ENCODE data around the gene NEU4.

The NEU4 gene

DNA sequence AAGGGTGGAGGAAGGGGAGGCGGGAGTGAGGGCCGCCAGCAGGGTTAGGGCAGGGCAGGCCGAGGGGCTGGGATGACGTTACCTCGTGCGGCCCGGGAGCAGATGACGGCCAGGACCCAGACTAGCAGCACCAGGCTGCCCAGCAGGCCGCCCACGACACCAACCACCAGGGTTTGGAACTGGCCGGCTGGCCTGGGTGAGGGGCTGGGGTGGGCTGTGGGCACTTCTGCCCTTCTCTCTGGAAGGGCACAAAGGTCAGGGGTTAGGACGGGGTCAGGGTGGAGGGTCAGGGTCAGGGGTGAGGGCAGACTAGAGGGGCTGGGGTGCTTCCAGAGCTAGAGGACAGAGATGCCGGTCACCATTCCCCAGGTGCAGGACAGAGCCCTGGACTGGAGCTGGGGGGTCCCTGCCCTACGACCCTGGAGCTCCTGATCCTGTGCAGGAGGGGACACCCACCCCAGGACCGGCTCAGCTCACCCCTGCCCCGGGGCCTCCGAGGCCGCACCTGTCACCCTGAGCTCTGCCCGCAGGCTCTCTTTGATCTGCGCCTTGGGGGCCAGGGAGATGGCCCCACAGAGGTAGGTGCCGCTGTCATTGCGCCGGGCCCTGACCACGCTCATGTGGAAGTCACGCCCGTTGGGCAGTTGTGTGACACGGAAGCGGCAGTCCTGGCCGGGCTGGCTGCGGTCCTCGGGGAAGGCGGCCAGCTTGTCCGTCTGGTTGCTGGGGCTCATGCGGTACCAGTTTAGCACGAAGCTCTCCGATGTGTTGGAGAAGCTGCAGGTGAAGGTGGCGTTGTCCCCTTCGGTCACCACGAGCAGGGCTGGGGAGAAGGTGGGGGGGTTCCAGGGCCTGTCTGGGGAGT is 43.4 kb downstream of the NEU4 start:
- no peak overlapping the region for H3K4me3 ChIP-seq (ENCODE audit: low read length)
- H3K9me3 ChIP-seq (ENCODE audit: control insufficient read depth, low read length) = no peaks in the 10 kb centered on the region
- no peaks in the 10 kb centered on the region for H3K27me3 ChIP-seq (ENCODE audit: control insufficient read depth, insufficient read depth, low read length)
- no peaks in the 10 kb centered on the region for H3K4me1 ChIP-seq (ENCODE audit: control insufficient read depth, insufficient read depth, low read length)
- no peaks in the 10 kb centered on the region for H3K36me3 ChIP-seq (ENCODE audit: control insufficient read depth, insufficient read depth, low read length)
- no peak overlapping the region for H3K9ac ChIP-seq (ENCODE audit: low read length)

DNA sequence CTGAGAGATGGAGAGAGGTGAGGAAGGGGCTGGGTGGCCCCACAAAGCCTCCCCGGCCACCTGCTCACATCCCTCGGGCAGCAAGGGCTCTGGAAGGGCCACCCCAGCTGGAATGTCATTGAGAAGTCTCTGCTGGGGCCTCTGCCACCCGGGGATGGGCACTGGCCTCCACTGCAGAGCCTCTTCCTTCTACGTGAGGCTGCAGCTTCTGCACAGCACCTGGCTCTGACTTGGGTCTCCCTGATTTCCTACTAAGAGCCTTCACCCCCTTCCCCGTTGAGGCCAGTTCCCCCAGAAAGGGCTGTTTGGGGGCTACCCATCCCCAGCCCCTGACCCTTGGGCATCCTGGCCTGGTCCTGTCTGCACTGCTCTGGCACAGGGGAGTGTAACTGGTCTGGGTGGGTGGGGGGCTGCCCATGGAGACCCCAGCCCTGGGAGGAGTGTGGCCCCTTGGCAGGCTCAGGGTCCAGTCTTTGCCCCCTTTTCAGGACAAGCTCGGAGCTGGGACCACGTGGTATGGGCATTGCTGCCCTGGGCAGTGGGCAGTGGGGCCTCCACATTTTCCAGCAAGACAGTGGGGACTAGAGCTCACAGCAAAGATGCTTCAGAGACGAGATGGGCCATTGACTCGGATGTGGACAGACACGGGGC is 44.1 kb downstream of the NEU4 start:
- Histone ChIP-seq H3K27me3 (ENCODE audit: control insufficient read depth, insufficient read depth, low read length) (no peaks in the 10 kb centered on the region), H3K9me3 (ENCODE audit: control insufficient read depth, low read length) (no peaks in the 10 kb centered on the region)

DNA sequence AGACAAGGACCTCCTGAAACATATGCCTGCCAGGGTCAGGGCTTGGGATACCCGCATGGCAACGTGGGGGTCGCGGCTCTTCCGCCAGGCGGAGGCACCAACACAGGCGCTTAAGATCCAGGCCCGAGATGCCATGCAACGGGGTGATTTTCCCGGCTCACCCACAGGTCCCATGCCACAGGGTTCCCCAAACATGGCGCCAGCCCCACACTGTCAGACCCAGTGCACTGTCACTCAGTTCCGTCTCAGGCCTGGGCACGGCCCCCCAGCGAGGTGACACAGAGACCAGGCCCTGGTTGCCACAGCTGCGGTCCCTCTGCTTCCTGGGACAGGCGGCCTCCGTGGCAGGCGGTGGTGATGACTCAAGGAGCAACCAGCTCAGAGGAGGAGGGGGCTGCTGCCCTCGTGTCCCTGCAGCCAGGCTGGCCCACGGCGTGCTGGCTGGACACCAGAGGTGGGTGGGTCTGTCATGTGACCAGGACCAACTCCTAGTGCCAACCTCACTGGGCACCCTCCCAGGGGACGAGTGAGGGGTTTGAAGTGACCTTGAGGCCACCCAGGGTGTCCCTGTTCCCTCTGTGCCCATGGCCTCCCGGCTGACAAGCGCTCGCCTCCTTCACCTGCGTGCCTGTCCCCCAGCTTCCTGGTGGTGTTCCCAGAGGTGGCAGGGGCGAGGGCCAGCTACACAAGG is 44.8 kb downstream of the NEU4 start:
- H3K4me1 ChIP-seq (ENCODE audit: control insufficient read depth, insufficient read depth, low read length) = no peaks in the 10 kb centered on the region
- H3K36me3 ChIP-seq (ENCODE audit: control insufficient read depth, insufficient read depth, low read length) = no peaks in the 10 kb centered on the region
- no peak overlapping the region for H3K9ac ChIP-seq (ENCODE audit: low read length)
- H3K9me3 ChIP-seq (ENCODE audit: control insufficient read depth, low read length) = no peaks in the 10 kb centered on the region
- no peak overlapping the region for H3K4me3 ChIP-seq (ENCODE audit: low read length)
- no peaks in the 10 kb centered on the region for H3K27me3 ChIP-seq (ENCODE audit: control insufficient read depth, insufficient read depth, low read length)

More for the DNA sequence above, 44.1 kb downstream of the NEU4 start:
- H3K9ac ChIP-seq (ENCODE audit: low read length) = no peak overlapping the region
- H3K4me1 ChIP-seq (ENCODE audit: control insufficient read depth, insufficient read depth, low read length) = no peaks in the 10 kb centered on the region
- no peaks in the 10 kb centered on the region for H3K36me3 ChIP-seq (ENCODE audit: control insufficient read depth, insufficient read depth, low read length)
- no peak overlapping the region for H3K4me3 ChIP-seq (ENCODE audit: low read length)

DNA sequence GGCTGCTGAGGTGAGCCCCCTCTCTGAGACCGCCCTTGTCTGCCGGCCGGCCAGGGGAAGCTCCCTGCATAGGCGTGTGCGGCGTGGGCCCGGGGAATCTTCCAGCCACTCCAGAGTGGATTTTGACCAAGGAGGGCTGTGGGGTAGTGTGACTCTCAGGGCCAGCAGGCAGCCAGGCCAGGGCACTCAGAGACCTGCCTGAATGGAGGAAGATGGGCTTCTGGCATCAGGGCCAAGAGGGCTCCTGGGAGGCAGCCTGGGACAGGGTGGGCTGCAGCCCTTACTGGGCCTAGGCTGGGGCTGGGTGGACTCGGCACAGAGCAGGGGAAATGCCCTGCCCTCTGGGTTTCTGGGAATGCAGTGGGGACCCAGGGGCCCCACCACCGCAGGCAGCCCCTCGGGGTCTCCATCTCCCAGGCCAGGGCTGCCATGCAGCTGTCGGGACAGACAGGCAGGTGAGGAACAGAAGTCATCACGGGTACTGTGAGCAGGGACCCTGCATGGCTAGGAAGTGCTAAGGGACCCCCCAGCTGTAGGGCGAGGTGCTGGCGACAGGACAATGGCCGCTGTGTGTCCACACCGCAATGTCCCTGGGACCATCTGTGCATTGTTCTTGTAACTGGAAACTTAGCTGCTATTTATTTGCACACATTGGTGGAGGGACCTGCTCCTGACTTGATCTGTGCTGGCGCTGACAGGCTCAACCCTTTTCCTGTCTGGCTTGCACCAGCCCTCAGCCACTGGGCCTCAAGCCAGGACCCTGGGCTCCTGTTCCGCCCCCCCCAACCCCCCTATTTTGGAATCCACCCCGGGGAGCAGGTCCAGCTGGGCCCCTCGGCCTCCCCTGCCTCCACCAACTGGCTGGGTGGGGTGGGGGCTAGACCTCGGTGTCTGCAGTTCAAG is 45.6 kb downstream of the NEU4 start:
- H3K9ac ChIP-seq (ENCODE audit: low read length) = no peak overlapping the region
- H3K27me3 ChIP-seq (ENCODE audit: control insufficient read depth, insufficient read depth, low read length) = peaks cover 4% of the 10 kb centered on the region
- H3K4me3 ChIP-seq (ENCODE audit: low read length) = no peak overlapping the region
- H3K4me1 ChIP-seq (ENCODE audit: control insufficient read depth, insufficient read depth, low read length) = peaks cover 6% of the 10 kb centered on the region
- H3K9me3 ChIP-seq (ENCODE audit: control insufficient read depth, low read length) = no peaks in the 10 kb centered on the region
- no peaks in the 10 kb centered on the region for H3K36me3 ChIP-seq (ENCODE audit: control insufficient read depth, insufficient read depth, low read length)

DNA sequence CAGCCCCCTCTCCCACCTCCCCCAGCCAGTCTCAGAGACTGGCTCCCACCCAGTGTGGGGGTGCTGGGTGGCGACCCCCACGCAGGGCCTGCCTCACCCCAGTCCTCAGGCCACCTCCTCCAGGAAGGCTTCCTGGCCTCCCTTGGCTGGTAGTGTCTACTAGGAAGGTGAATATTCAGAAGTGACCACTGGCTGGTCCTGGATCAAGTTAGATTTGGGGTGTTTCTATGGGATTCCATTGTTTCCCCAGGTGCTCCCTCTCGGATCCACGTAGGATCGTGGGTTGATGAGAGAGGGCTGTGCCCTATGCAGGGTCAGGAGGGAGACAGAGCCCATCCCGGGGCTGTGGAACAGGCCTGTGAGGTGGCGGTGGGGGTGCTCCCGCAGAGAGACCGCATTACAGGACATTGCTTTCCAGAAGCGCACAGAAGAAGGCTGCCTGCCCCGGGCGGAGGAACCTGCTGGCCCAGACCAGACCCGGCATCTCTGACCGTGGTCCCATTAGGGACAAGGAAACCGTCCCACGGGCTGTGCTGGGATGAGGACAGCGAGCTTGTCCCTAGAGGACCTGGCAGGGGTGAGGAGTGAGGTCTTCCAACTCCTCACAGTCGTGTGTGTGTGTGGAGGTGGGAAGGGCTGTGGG is 46.4 kb downstream of the NEU4 start:
- H3K36me3 ChIP-seq (ENCODE audit: control insufficient read depth, insufficient read depth, low read length) = no peaks in the 10 kb centered on the region
- H3K9ac ChIP-seq (ENCODE audit: low read length) = no peak overlapping the region
- H3K27me3 ChIP-seq (ENCODE audit: control insufficient read depth, insufficient read depth, low read length) = peaks cover 6% of the 10 kb centered on the region
- H3K4me1 ChIP-seq (ENCODE audit: control insufficient read depth, insufficient read depth, low read length) = peaks cover 11% of the 10 kb centered on the region
- no peaks in the 10 kb centered on the region for H3K9me3 ChIP-seq (ENCODE audit: control insufficient read depth, low read length)
- no peak overlapping the region for H3K4me3 ChIP-seq (ENCODE audit: low read length)

DNA sequence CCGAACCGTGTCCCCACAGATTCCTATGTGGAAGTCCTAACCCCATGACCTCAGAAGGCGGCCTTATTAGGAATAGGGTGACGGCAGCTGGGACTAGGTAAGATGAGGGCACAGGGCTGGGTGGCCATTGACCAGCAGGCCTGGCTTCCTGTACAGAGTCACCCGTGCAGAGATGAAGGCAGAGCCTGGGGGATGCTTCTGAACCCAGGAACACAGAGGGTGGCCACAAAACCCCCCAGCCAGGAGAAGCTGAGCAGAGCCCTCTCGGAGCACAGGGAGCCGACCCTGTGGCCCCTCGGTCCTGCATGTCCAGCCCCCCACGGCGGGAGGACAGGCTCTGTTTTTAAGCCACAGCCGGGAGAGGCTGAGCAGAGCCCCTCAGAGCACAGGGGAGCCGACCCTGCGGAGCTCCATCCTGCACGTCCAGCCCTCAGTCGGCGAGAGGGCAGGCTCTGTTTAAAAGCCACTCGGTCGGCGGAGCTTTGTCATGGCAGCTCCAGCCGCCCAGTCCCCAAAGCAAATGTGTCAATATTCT is 47.0 kb downstream of the NEU4 start:
- Histone ChIP-seq H3K9me3 (ENCODE audit: control insufficient read depth, low read length) (no peaks in the 10 kb centered on the region), H3K4me1 (ENCODE audit: control insufficient read depth, insufficient read depth, low read length) (peaks cover 15% of the 10 kb centered on the region), H3K27me3 (ENCODE audit: control insufficient read depth, insufficient read depth, low read length) (peaks cover 9% of the 10 kb centered on the region), H3K36me3 (ENCODE audit: control insufficient read depth, insufficient read depth, low read length) (no peaks in the 10 kb centered on the region), H3K9ac (ENCODE audit: low read length) (no peak overlapping the region), H3K4me3 (ENCODE audit: low read length) (no peak overlapping the region)

DNA sequence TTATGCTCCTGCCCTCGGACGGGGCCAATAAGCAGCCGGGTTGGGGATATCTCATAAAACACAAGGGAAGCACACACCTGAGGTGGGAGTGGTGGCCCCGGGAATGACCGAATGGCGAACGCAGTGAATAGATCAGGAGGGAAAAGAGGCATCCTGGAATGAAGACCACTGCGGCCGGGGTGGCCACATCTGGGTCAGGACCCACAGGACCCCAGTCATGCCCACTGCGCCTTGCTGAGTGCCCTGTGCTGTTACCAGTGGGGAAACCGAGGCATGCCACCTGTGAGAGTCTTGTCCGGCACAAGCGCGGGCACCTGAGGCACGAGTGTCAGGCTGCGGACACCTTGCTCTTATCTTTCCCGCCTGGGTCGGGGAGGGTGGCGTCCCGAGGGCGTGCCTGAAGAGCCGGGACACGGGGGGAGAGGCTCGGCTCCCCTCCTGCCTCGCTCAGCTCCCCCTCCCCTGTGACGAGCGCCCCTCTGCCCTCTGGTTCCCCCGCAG is 48.1 kb downstream of the NEU4 start:
- Histone ChIP-seq H3K4me1 (ENCODE audit: control insufficient read depth, insufficient read depth, low read length) (peaks cover 15% of the 10 kb centered on the region), H3K36me3 (ENCODE audit: control insufficient read depth, insufficient read depth, low read length) (no peaks in the 10 kb centered on the region), H3K9me3 (ENCODE audit: control insufficient read depth, low read length) (no peaks in the 10 kb centered on the region), H3K9ac (ENCODE audit: low read length) (no peak overlapping the region), H3K27me3 (ENCODE audit: control insufficient read depth, insufficient read depth, low read length) (peaks cover 13% of the 10 kb centered on the region), H3K4me3 (ENCODE audit: low read length) (no peak overlapping the region)

DNA sequence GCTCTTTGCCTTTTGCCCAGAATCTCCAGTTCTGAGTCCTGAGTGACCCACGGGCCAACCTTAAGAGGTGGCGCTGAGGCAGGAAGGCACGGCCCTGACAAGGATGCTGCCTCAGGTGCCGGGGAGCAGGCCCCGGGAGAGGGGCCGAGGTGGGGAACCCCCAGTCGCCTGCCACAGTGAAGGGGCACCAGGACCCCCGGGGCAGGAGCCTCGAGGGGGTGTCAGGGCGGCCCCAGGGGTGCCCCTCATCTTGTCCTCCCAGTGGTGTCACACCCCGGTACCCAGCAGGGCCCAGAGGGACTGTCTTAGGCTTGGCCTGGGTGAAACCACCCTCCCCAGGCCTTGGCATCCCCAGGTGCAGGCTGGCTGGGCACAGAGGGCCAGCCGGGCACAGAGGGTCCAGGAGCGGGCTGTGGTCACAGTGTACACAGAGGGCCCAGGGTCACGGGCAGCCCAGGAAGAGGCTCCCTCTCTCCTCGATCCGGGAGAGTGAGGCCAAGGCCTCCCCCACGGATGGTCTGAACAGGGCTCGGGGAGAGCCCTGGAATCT is 48.7 kb downstream of the NEU4 start:
- H3K4me3 ChIP-seq (ENCODE audit: low read length) = no peak overlapping the region

DNA sequence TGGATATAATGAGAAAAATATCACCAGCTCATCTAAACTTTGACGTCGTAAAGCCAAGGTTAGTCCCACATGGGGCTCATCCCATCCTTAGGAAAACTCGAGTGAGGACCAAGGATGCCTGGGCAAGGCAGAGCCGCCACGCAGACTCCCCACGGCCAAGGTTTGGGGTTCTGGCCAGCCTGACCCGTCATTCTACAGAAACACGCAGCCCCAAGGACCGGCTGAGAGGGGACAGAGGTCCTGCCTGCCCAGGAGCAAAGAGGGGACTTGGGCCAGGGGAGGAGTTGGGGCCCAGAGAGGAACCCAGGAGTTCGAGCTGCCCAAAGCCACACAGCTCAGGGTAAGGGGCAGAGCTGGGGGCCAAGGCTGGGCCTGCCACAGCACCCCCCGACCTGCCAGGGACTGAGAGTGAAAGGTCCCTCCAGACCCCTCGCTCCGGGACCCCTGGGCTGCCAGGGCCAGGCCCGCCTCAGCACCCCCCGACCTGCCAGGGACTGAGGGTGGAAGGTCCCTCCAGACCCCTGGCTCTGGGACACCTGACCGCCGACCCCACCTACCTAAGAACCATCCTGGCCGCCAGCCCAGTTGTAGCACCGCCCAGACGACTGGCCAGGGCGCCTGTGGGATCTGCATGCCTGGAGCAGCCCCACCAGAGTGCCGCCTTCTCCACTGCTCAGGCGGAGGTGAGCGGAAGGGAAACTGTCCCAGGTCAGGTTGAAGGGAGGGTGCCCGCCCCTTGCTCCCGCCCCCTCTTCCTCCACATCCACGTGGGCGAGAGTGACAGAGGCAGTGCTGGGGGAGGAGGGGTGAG is 49.4 kb downstream of the NEU4 start, which contains the start of gene PDCD1:
PDCD1 (minus strand) TSS at position 689 of the 811 bp plus-strand sequence; CDS start at position 633, 56 bp downstream.
- Histone ChIP-seq H3K36me3 (ENCODE audit: control insufficient read depth, insufficient read depth, low read length) (no peaks in the 10 kb centered on the region), H3K9me3 (ENCODE audit: control insufficient read depth, low read length) (no peaks in the 10 kb centered on the region), H3K4me1 (ENCODE audit: control insufficient read depth, insufficient read depth, low read length) (peaks cover 15% of the 10 kb centered on the region), H3K27me3 (ENCODE audit: control insufficient read depth, insufficient read depth, low read length) (peaks cover 22% of the 10 kb centered on the region), H3K4me3 (ENCODE audit: low read length) (no peak within 1 kb of the TSS), H3K9ac (ENCODE audit: low read length) (peak within 1 kb of the TSS; percentile 28)

More for the DNA sequence above, 48.7 kb downstream of the NEU4 start:
- no peak overlapping the region for H3K9ac ChIP-seq (ENCODE audit: low read length)
- H3K9me3 ChIP-seq (ENCODE audit: control insufficient read depth, low read length) = no peaks in the 10 kb centered on the region
- H3K4me1 ChIP-seq (ENCODE audit: control insufficient read depth, insufficient read depth, low read length) = peaks cover 15% of the 10 kb centered on the region
- H3K27me3 ChIP-seq (ENCODE audit: control insufficient read depth, insufficient read depth, low read length) = peaks cover 15% of the 10 kb centered on the region
- no peaks in the 10 kb centered on the region for H3K36me3 ChIP-seq (ENCODE audit: control insufficient read depth, insufficient read depth, low read length)

DNA sequence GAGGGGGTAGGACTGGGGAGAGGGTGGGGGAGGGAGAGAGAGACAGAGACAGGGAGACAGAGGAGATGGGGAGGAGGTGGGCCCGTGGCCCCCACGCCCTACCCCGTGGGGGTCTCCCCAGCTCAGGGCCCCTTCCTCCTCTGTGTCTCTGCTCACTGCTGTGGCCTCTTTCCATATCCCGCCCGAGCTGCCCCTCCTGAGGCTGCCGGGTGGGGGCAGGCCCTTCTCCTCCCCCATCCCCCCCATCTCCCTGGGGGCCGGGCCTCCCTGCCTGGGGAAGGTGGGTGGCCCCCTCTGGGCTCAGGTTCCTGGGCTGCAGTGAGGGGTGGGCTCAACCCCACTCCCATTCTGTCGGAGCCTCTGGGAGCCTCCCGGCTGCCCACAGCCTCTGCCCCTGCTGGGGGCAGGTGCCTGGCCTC is 50.0 kb downstream of the NEU4 start:
- Histone ChIP-seq H3K4me1 (ENCODE audit: control insufficient read depth, insufficient read depth, low read length) (peaks cover 15% of the 10 kb centered on the region), H3K9me3 (ENCODE audit: control insufficient read depth, low read length) (no peaks in the 10 kb centered on the region), H3K4me3 (ENCODE audit: low read length) (no peak overlapping the region), H3K9ac (ENCODE audit: low read length) (peak overlapping the region; percentile 28), H3K27me3 (ENCODE audit: control insufficient read depth, insufficient read depth, low read length) (peaks cover 28% of the 10 kb centered on the region), H3K36me3 (ENCODE audit: control insufficient read depth, insufficient read depth, low read length) (no peaks in the 10 kb centered on the region)
